ENCODE data around the gene KRTAP15-1.

Gene KRTAP15-1

GRCh38 chr21:30487336-30487735 is 47.3 kb downstream of the KRTAP15-1 start, which contains the start of gene KRTAP19-2:
Gene KRTAP19-2 (minus strand): TSS chr21:30487436. CDS start chr21:30487348, 88 bp downstream.
- no peak for DNase-seq (ENCODE audit: low read depth, low spot score)

Measured in astrocyte of the hippocampus (primary cell).